Measurements from ENCODE around the gene EIF4E1B.

EIF4E1B gene

DNA sequence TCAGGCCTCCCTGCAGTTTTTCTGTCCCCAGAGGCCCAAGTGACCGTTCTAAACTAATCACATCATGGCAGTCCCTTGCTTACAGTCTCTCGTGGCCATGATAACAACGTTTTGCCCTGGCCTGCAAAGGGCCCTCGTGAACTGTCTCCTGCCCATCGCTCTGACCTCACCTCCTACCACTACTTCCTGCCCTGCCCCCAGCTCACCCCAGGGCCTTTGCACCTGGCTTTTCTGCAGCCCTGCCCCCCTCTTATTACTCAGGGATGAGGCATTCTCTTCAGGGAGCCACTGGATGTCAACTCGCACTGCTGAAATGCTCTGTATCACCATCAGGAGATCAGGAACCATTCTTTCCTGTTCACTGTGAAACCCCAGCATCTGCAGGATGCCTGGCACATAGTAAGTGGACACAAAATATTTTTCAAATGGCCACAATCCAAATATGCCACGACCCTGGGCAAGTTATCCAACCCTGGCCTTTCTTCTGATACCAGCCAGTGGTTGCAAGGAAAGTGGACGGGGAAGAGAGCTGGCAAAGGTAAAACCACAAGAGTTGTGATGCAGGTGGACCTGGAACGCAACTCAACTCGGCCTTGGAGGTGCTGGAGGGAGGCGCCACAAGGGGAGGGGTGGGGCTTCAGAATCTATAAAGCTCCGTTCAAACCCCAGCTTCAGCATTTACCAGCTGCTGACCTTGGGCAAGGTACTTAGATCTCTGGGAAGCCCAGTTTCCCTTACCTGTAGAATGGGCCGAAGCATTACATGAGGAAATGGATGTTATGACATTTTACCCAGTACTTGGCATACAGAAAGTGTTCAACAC is 1.9 kb upstream of the EIF4E1B start:
- DNase-seq = no peak

DNA sequence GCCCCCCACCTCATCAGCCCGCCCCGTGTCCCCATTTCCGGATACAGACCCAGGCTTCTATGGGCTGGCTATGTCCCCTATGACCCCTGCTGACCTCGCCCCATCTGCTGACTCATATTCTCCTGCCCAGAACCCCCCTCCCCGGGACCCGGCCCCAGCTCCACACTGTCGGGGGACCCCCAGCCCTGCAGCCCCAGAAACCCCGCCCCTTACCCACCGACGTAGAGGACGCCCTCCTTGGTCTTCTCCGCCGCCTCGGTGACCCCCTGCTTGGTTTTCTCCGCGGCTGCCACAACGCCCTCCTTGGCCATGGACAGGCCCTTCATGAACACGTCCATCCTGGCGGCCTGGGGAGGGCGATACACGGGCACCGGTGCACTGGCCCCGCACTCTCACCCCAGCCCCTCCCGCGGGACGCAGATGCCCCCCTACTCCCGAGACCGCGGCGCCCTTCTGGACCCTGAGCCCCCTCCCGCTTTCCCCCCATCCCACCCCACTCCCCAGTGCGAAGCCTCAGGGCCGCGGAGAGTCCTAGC is 1.1 kb upstream of the EIF4E1B start:
- DNase-seq = no peak

DNA sequence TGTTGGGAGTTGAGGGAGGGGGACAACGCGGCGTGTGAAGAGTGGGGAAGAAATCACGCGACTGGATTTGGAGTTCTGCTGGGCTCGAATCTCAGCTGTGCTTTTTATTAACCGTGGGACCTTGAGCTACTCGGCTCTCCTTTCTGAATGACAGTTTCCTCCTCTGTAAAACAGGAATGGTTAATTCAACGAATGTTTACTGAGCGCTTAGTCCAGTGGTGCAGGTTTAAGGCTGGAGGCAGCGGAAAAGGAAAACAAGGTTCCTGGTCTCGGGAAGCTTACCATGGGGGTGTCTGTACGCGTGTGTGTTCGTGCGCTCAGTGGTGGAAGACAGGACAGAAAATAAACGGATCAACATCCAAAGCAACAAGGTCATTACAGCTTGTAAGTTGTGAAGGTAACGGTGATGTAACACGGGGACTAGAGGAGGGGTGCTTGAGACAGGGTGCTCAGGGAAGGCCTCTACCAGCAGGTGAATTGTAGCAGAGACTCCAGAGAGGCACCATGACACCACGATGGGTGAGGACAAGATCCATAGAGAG is 277 bp downstream of the EIF4E1B start:
- DNase-seq = no peak

DNA sequence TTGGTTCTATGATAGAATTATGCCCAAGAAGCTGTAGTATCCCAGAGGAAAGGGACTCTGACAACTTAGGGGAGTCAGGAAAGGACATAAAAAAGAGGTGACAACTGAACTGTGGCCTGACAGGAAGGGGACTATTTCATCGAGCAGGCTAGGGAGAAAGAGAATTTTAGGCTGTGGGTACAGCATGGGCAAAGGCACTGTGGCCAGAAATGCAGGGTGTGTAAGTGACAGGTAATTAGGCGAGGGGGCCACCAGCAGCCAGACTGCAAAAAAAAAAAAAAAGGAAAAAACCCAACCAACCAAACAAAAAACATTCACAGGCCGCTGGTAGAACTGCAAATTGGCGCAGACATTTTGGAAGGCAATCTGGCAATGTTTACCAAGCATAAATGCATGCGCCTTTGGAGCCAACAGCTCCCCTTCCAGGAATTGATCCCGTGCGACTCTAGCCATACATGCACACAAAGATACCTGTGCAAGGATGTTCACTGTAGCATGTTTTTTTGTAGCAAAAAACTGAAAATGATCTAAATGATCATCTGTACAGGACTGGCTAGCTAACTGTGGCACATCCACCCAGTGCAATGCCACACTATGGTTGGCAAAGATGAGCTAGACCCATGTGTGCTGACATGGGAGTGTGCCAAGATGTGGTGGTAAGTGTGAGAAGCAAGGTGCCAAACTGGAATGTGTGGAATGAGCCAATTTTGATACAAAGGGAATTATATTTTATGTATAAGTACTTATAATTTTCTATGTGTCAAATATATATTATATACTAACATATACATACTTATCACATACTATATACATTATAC is 1.1 kb downstream of the EIF4E1B start:
- no peak for DNase-seq

DNA sequence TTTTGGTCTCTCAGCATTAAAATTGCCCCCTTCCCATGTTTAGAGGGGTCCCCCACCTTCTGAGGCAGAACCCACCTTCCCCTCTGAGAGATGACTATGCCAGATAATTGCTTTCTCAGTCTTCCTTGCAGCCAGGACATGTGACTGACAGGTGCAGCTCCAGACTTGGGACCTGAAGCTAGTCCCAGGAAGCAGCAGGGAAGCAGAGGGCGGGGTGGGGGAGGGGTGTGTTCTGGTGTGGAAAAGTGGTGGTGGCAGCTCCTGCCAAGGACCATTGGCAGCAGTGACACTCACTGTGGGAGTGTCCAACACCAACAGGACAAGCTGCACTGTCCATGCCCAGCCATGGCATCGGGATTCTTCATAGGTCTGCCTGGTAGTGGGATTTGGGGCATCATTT is 2.3 kb downstream of the EIF4E1B start:
- no peak for DNase-seq

DNA sequence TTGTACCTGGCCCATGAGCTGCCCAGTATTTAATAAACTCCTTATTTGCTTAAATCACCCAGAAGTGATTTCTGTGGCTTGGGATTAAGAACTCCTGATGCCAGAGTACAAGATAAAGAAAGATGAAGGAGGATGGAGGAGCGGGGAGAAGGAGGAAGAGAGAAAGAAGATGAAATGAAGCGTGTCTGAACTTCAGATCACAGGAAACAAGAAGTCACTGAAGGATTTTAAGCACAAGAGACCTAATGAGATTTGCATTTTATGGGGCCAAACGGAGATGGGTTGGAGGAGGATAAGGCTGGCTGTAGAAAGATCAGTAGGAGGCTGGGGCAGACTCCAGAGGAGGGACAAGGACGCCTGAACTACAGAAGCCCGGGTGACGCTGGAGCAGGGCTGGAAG is 3.1 kb downstream of the EIF4E1B start:
- no peak for DNase-seq

DNA sequence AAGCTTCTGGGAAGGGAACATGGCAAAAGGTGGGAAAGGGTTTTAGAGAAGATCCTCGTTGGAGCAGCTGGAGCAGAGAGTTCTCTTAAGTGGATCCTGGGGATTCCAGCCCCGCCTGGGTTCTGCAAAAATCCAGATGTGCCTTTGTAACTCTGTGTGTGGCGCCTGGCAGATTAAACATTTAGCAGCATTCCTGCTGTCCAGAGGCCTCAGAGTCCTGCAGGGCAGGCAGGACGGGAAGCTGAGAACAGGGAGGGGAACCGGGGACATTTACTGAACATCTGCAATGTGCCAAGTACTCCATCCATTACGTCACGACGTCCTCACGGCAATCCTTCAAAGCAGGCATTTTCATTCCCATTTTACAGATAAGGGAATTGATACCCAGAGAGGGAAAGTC is 6.0 kb downstream of the EIF4E1B start:
- no peak for DNase-seq

DNA sequence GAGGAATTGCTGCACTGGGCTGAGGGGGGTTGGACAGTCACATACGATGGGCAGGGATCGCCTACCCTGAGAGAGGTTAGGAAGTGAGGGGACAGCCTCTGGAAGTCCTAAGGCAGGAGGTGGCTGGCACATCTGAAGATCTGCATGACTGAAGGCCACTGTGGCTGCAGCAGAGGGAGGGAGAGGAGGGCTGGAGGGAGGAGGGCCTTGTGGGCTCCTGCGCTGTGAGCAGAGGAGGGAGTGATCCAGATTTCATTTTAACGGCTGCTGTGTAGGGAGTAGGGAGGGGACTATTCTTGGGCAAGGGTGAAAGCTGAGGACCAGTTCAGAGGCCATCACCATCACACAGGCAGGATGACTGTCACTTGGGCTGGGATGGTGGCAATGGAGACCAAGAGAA is 7.1 kb downstream of the EIF4E1B start:
- no peak for DNase-seq

DNA sequence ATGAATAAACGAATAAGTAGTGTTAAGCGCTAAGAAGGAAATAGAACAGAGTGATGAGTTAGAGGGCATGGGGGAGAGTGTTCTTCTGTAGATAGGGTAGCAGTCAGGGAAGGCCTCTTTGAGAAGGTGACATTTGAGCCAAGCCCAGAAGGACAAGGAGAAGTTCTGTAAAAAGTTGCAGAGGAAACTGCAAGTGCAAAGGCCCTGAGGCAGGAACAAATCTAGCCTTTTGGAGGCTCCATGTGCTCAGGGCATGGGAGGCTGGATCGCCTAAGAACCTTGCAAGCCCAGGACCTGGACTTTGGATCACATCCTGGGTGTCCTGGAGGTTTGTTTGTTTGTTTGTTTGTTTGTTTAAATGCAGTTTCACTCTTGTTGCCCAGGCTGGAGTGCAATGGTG is 8.0 kb downstream of the EIF4E1B start:
- DNase-seq = no peak

DNA sequence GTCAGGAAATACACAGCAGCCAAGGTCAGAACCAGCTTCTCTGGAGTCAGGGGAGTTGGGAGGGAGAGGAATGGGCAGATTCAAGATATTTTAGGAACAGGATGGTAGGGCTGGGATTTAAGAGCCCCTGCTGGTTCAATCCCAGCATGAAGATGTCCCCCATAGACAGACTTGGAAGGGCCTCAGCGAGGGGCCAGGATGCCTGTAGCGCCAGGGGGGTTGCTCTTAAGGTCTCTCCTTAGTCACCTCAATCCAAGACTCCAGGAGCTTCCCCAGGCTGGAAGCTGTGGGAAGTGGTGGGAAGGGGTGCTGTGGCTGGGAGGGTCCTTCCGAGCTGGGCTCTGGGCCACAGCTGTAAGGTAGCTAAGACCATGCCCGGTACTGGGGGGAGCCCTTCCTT is 8.7 kb downstream of the EIF4E1B start:
- DNase-seq = no peak

DNA sequence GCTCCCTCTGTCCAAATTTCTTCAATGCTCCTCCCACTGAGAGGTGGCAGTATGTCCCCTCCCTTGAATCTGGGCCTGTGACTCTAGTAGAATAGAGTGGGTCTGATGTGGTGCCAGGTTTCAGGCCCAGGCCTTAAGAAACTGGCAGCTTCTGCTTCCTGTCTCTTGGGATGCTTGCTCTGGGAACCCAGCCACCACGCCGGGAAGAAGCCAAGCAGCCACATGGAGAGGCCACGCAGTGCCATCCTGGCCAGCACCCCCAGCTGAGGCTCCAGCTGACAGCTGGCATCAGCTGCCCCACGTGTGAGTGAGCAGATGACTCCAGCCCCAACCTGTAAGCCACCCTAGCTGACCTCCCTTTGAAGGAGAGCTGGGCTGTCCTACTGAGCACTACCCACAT is 9.5 kb downstream of the EIF4E1B start:
- no peak for DNase-seq

DNA sequence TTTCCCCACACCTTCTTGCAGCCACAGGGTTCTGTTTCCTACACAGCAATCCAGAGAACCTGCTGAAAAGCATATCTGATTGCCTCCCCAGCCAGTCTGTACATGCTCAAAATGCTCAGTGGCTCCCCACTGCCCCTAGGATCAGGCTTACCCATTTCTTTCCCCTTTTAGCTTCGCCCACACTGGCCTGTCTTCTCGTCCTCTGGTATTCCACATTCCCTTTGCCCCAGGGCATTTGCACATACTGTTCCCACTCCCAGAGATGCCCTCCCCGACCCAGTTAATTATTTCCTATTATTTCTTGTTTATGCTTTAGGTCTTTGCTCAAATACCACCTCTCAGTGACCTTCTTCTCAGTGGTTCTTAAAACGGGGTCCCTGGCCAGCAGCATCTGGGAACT is 10.1 kb downstream of the EIF4E1B start:
- DNase-seq = no peak

DNA sequence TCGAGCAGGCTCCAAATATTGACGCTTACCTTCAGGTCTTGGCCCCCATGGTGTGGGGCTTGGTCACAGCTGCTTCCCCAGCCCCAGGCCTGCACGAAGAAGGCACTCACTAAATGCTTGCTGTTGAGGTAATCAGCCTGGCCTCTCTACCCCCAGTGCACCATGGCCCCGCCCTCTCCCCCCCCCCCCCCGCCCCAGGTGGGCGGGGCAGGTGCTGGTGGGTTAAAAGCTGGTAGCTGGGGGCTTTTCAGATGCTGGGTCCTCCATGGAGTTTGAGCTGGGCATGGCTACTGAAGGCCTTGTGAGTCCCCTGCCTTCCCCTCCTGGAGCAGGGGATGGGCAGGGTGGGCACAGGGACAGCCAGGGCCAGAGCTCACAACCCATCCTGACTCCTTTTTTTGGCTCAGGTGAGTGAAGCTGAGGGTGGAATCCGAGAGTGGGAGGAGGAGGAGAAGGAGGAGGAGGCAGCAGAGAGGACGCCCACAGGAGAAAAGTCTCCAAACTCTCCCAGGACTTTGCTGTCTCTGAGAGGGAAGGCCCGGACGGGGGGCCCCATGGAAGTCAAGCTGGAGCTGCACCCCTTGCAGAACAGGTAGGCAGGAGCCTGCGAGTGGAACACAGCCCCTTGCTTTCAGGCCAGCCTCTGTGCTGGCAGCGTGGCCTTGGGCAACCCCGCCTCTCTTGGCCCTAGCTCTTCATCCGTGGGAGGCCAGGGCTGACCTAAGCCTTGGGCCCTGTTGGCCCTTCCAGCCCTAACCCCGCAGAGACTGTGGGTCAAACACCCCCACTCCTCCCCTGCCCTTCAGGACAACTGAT is 12.4 kb downstream of the EIF4E1B start:
- no peak for DNase-seq

DNA sequence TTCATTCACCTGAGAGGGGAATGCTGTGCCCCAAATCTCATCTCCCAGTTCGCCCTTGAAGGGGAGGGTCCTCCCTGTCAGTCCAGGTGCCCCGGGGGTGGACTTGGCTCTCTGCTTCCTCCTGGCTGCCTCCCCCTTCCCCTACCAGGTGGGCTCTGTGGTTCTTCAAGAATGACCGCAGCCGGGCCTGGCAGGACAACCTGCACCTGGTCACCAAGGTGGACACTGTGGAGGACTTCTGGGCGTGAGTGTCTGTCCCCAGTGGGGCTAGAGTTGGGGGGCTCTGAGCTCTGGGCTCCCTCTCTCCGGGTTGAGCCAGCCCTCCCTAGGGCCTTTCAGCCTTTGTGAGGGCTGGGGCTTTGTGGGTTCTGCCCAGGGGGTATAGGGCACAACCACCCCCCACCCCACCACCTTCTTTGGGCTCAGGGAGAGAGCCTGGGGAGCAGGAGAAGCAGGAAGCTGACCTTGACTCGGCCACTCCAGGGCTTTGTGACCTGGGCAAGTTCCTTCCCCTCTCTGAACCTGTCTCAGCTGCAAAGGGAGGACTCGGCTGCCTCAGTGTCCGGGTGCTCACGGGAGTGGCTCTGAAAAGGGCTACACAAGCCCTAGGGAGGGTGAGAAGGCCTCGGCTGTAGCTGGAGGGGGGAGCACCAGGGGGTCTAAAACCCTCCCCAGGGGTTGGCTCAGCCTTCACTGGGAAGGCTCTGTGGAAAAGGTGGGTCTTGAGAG is 13.2 kb downstream of the EIF4E1B start:
- no peak for DNase-seq

DNA sequence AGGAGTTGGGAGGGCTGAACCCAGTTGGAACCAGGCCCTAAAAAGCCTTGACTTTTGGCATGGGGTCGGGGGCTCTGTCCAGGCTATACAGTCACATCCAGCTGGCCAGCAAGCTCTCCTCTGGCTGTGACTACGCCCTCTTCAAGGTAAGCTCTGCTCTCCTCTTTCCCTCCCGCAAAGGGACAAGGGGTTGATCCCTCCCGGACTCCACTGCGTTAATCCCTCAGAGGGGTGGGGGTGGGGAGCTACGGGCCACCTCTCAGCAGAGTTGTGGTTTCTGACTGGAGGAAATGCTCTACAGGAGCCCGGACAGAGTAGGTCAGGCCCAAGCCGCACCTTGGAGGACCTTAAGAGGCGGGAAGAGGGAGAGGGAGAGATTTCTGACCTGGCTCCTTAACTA is 13.8 kb downstream of the EIF4E1B start:
- DNase-seq = no peak

DNA sequence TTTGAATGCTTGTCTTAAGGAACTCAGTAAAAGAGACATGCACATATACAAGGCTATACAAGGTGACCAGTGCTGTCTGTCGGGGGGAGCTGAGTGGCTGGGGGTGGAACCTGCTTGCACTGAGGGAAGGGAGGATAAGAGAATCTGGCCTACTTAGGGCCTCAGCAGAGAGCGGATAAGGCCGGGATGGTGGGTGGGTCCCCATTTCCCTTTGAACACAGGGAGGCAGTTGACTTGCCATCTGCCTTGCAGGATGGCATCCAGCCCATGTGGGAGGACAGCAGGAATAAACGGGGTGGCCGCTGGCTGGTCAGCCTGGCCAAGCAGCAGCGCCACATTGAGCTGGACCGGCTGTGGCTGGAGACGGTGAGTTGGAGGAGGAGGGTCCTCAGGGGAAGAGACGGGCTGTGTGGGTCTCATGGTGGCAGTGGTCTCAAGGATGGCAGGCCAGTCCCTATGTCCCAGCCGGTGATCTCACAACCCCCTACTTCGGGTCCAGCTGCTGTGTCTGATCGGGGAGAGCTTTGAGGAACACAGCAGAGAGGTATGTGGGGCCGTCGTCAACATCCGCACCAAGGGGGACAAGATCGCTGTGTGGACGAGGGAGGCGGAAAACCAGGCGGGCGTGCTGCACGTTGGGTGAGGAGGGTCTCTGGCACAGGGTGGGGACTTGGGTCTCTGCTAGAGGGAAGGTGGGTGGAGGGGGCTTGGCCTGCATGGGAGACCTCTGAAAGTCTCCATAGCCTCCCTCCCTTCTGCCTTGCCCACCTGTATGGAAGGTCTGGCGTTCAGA is 14.6 kb downstream of the EIF4E1B start:
- DNase-seq = no peak

DNA sequence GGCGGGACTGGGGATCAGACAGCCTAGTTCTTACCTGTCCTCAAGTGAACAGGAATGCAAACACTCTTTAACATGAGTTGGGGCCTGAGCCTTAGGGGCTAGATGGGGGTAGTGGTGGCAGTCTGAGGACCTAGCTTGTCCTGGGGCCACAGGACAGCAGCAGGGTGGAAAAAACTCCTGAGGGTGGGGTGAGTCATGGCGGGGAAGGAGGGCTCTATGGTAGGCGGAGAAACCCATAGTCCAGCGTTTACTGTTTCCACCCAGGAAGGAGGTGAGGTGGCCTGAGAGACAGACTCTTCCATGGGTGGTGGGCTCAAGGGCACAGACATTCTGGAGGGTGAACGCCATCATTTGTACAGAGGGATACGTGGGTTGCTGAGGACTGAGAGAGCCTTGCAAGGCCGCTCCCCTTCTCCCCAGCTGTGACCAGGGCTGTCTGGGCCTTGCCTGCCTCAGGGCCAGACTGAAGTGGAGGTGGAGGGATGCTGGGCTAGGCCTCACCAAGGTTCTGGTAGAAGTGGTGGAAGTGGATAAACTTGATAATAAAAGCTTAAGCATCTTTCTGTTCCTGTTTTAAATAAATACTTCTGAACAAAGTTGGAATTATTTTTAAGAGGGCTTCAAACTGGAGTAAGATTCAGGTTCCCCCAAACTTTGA is 15.7 kb downstream of the EIF4E1B start:
- DNase-seq = no peak

DNA sequence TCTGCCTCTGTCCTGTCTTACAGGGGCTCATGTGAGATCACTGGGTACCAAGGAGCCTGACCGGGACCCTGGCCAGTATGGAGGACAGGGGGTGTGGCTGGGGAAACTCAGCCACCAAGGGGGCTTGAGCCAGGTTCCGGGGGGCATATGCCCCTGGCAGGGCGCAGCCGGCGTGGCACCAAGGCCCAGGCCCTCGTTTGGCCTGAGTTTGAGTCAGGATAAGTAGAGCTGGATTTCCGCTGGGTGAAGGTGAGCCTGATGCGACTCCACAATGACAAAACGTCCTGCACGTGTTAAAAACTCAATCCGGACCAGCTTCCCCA is 16.2 kb downstream of the EIF4E1B start:
- no peak for DNase-seq

DNA sequence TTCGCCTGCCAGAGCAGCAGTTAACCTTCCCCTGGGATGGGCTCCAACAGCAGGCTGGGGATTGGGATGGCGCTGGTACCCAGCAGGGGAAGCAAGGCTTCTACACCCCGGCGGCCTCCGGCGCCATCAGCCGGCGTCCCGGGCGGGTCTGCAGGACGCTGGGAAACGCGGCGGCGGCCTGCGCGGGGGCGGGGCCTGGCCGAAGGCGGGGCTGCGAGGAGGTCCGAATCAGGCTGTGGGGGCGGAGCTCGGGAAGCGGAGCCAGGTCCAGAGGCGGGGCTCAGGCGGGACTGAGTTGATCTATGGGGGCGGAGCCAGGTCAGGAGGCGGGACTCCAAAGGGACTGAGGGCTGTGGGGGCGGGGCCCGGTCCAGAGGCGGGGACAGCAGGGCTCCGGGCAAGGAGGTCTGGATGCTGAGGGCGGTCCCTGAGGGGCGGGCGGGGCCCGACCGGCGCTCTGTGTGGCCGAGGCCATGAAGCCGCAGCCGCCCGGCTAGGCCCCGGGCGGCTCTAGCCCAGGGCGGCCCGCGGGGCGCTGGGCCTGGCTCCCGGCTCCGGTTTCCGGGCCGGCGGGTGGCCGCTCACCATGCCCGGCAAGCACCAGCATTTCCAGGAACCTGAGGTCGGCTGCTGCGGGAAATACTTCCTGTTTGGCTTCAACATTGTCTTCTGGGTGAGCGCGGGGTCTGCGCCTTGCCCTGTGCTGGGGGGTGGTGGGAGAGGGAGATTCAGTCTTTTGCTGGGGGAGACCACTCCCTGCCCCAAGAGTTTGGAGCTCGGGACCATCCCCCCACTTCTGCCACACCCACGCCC is 16.8 kb downstream of the EIF4E1B start, which contains the start of gene TSPAN17:
TSPAN17 (plus strand) TSS at position 455 of the 813 bp plus-strand sequence; CDS start at position 587, 132 bp downstream.
- peak; percentile 100 for DNase-seq
